H1 (cell line): ENCODE data around the gene CDK5R2. TPM values are rescaled to one million over a fixed set of nuclear protein-coding genes. Genes with fewer than 3 reads are reported as not detected.
A peak's percentile ranks its signal among the peaks of the same experiment; 100 is the strongest.

ENCODE experiments used
- CTCF ChIA-PET: fragments of 300-600 bp; sonication (Branson Sonifier 250); formaldehyde crosslinking; loops from one replicate; lab custom pipeline; 2021; ENCODE audit not compliant: partially characterized antibody; lab: Charles Lee
- POLR2A ChIA-PET: fragments of 300-600 bp; sonication (Branson Sonifier 250); formaldehyde crosslinking; loops from one replicate; lab custom pipeline; 2021; ENCODE audit warnings: inconsistent platforms; ENCODE audit not compliant: partially characterized antibody; lab: Charles Lee
- DNase-seq, 2 experiments: peaks; one replicate each; pipeline versions ENCODE4 v3.0.0 to v3.0.0-alpha.2; 2010 to 2022; ENCODE audit warnings: low spot score in 2 of 2, low read depth in 1 of 2, mixed read lengths in 1 of 2
- FAIRE-seq: peaks from 2 replicates; lab custom pipeline; 2011; peaks lifted over from hg19 to GRCh38; lab: Jason Lieb, UNC
- H2AFZ ChIP-seq: 2 replicates; pipeline ENCODE4 v1.8.1; 2012; ENCODE audit warnings: low read length, inconsistent platforms
- H2AK5ac ChIP-seq: 2 replicates; pipeline ENCODE4 v1.6.1; 2013; ENCODE audit warnings: low read depth, low read length
- H2BK120ac ChIP-seq: replicated peaks from 2 replicates; pipeline ENCODE3; 2013; ENCODE audit warnings: low read depth, low read length, inconsistent platforms
- H2BK12ac ChIP-seq: 2 replicates; pipeline ENCODE4 v1.6.1; 2013; ENCODE audit warnings: low read depth, low read length
- H2BK15ac ChIP-seq: 2 replicates; pipeline ENCODE4 v1.6.1; 2013; ENCODE audit warnings: low read length
- H2BK20ac ChIP-seq: 2 replicates; pipeline ENCODE4 v1.6.1; 2013; ENCODE audit warnings: low read length
- H2BK5ac ChIP-seq: 2 replicates; pipeline ENCODE4 v1.6.1; 2013; ENCODE audit warnings: low read depth, low read length
- H3K14ac ChIP-seq: 2 replicates; pipeline ENCODE4 v1.6.1; 2013; ENCODE audit warnings: inconsistent platforms; ENCODE audit not compliant: insufficient read length
- H3K18ac ChIP-seq: 2 replicates; pipeline ENCODE4 v1.6.1; 2013; ENCODE audit warnings: low read length; ENCODE audit errors: extremely low read depth
- H3K23ac ChIP-seq: 2 replicates; pipeline ENCODE4 v1.6.1; 2013; ENCODE audit warnings: inconsistent platforms; ENCODE audit not compliant: insufficient read length
- H3K23me2 ChIP-seq: 2 replicates; pipeline ENCODE4 v1.6.1; 2013; ENCODE audit warnings: low read depth, low read length
- H3K27ac ChIP-seq: 2 replicates; pipeline ENCODE4 v1.6.1; 2011; ENCODE audit warnings: low read depth, low read length, inconsistent platforms
- H3K27me3 ChIP-seq, 4 experiments: replicated peaks in 1 of 4; 1 replicate in 1 of 4; 2 replicates in 3 of 4; pipeline versions ENCODE4 v1.6.1 to v1.8.1; 2011 to 2013; ENCODE audit warnings: low read length in 3 of 4, mild to moderate bottlenecking in 3 of 4, inconsistent platforms in 2 of 4, mixed read lengths in 2 of 4, moderate library complexity in 1 of 4; ENCODE audit not compliant: control insufficient read depth in 3 of 4, insufficient read depth in 3 of 4; ENCODE audit errors: extremely low read depth in 1 of 4
- H3K36me3 ChIP-seq, 4 experiments: 2 replicates each; pipeline versions ENCODE4 v1.6.1 to v1.8.1; 2011 to 2013; ENCODE audit warnings: mild to moderate bottlenecking in 4 of 4, low read length in 3 of 4, moderate library complexity in 2 of 4, control low read depth in 1 of 4, inconsistent platforms in 1 of 4; ENCODE audit not compliant: insufficient read depth in 4 of 4, control insufficient read depth in 2 of 4
- H3K4ac ChIP-seq: replicated peaks from 2 replicates; pipeline ENCODE3; 2013; ENCODE audit warnings: low read length, low read depth, mixed read lengths, inconsistent platforms; ENCODE audit not compliant: insufficient read length
- H3K4me1 ChIP-seq, 4 experiments: replicated peaks in 1 of 4; 1 replicate in 1 of 4; 2 replicates in 3 of 4; pipeline versions ENCODE4 v1.6.1 to v1.8.1; 2011 to 2013; ENCODE audit warnings: low read length in 3 of 4, inconsistent platforms in 2 of 4, mixed read lengths in 1 of 4; ENCODE audit not compliant: insufficient read depth in 4 of 4, control insufficient read depth in 3 of 4
- H3K4me2 ChIP-seq, 2 experiments: 2 replicates each; pipeline versions ENCODE4 v1.6.1 to v1.8.1; 2011 to 2013; ENCODE audit warnings: low read depth in 2 of 2, low read length in 2 of 2, control low read depth in 1 of 2, inconsistent platforms in 1 of 2, mild to moderate bottlenecking in 1 of 2; ENCODE audit not compliant: insufficient read depth in 1 of 2
- H3K4me3 ChIP-seq, 4 experiments: fragments of 200-600, 300-600 bp in 1 of 4; sonication (generic), shearing (Covaris generic), sonication (Bioruptor Twin) in 1 of 4; 2 replicates each; pipeline versions ENCODE4 v1.5.1 to v1.8.1; 2011 to 2016; ENCODE audit warnings: low read length in 4 of 4, low read depth in 3 of 4, control low read depth in 2 of 4, inconsistent platforms in 2 of 4, mild to moderate bottlenecking in 2 of 4, mixed read lengths in 1 of 4, moderate library complexity in 1 of 4; ENCODE audit not compliant: insufficient read depth in 2 of 4; ENCODE audit errors: extremely low read depth in 1 of 4
- H3K56ac ChIP-seq: replicated peaks from 2 replicates; pipeline ENCODE3; 2013; ENCODE audit warnings: low read depth, mild to moderate bottlenecking, mixed read lengths, low read length, inconsistent platforms; ENCODE audit not compliant: insufficient read length
- H3K79me1 ChIP-seq: 2 replicates; pipeline ENCODE4 v1.6.1; 2013; ENCODE audit warnings: low read depth, low read length, control low read depth
- H3K79me2 ChIP-seq, 2 experiments: 2 replicates each; pipeline versions ENCODE4 v1.6.1 to v1.8.1; 2012 to 2013; ENCODE audit warnings: low read length in 2 of 2, mild to moderate bottlenecking in 2 of 2, inconsistent platforms in 1 of 2; ENCODE audit not compliant: insufficient read depth in 2 of 2, control insufficient read depth in 1 of 2
- H3K9ac ChIP-seq, 4 experiments: replicated peaks in 1 of 4; 1 replicate in 1 of 4; 2 replicates in 3 of 4; pipeline versions ENCODE4 v1.6.1 to v1.8.1; 2011 to 2013; ENCODE audit warnings: low read depth in 3 of 4, low read length in 3 of 4, control low read depth in 2 of 4, mild to moderate bottlenecking in 2 of 4, moderate library complexity in 2 of 4, inconsistent platforms in 1 of 4; ENCODE audit errors: extremely low read depth in 1 of 4
- H3K9me3 ChIP-seq, 2 experiments: 2 replicates each; pipeline versions ENCODE4 v1.6.1 to v1.8.1; 2012 to 2013; ENCODE audit warnings: mild to moderate bottlenecking in 2 of 2, moderate library complexity in 2 of 2, control low read depth in 1 of 2, inconsistent platforms in 1 of 2, low read depth in 1 of 2, low read length in 1 of 2, mixed read lengths in 1 of 2; ENCODE audit not compliant: insufficient read depth in 2 of 2
- H4K20me1 ChIP-seq, 2 experiments: replicated peaks in 1 of 2; 2 replicates each; pipeline versions ENCODE3 to v1.8.1; 2011 to 2013; ENCODE audit warnings: inconsistent platforms in 2 of 2, low read length in 2 of 2, mild to moderate bottlenecking in 1 of 2; ENCODE audit not compliant: insufficient read depth in 2 of 2, control insufficient read depth in 1 of 2
- H4K5ac ChIP-seq: 2 replicates; pipeline ENCODE4 v1.6.1; 2013; ENCODE audit warnings: low read length, low read depth, mixed read lengths, inconsistent platforms; ENCODE audit not compliant: insufficient read length
- H4K8ac ChIP-seq: 2 replicates; pipeline ENCODE4 v1.8.0; 2013; ENCODE audit warnings: mild to moderate bottlenecking, moderate library complexity, low read length, inconsistent platforms; ENCODE audit not compliant: insufficient read depth; ENCODE audit errors: extremely low read depth
- H4K91ac ChIP-seq: replicated peaks from 2 replicates; pipeline ENCODE3; 2013; ENCODE audit warnings: low read length, mixed read lengths, inconsistent platforms; ENCODE audit not compliant: insufficient read length
- ASH2L ChIP-seq: fragments of 200-600, 300-600 bp; sonication (generic); IDR thresholded peaks from one replicate; pipeline ENCODE4 v1.7.1; 2017; ENCODE audit warnings: low read length
- CBX8 ChIP-seq: fragments of 300-800, 300-1000 bp; sonication (generic); IDR thresholded peaks from 2 replicates; pipeline ENCODE4 v1.7.1; 2016; ENCODE audit warnings: low read depth, low read length, borderline replicate concordance
- GABPA ChIP-seq: IDR thresholded peaks from 2 replicates; pipeline ENCODE4 v1.6.1; 2011; ENCODE audit warnings: mild to moderate bottlenecking, low read length, moderate library complexity, borderline replicate concordance; ENCODE audit not compliant: insufficient read depth
- GTF2F1 ChIP-seq: IDR thresholded peaks from 2 replicates; pipeline ENCODE4 v1.6.1; 2012; ENCODE audit warnings: low read depth, low read length, improper control_type of control experiment, borderline replicate concordance
- HDAC6 ChIP-seq: IDR thresholded peaks from one replicate; pipeline ENCODE4 v1.7.1; 2012; ENCODE audit warnings: low read depth, mild to moderate bottlenecking, inconsistent platforms, low read length, moderate library complexity
- MAFK ChIP-seq: IDR thresholded peaks from 2 replicates; pipeline ENCODE4 v1.6.1; 2012; ENCODE audit warnings: low read depth, mild to moderate bottlenecking, improper control_type of control experiment, low read length
- NANOG ChIP-seq: IDR thresholded peaks from 2 replicates; pipeline ENCODE4 v1.6.1; 2011; ENCODE audit warnings: low read length, low read depth, mild to moderate bottlenecking, inconsistent platforms; ENCODE audit not compliant: insufficient read depth, poor library complexity, severe bottlenecking
- POLR2A ChIP-seq, 2 experiments: IDR thresholded peaks; 1 replicate in 1 of 2; 2 replicates in 1 of 2; pipeline ENCODE4 v1.6.1; 2011; ENCODE audit warnings: low read depth in 2 of 2, low read length in 2 of 2, mild to moderate bottlenecking in 2 of 2; ENCODE audit errors: control extremely low read depth in 1 of 2
- SIX5 ChIP-seq: IDR thresholded peaks from 2 replicates; pipeline ENCODE4 v1.6.1; 2011; ENCODE audit warnings: mild to moderate bottlenecking, low read depth, low read length
- SP2 ChIP-seq: IDR thresholded peaks from 2 replicates; pipeline ENCODE4 v1.6.1; 2012; ENCODE audit warnings: mild to moderate bottlenecking, low read length, inconsistent platforms
- TCF12 ChIP-seq: IDR thresholded peaks from 2 replicates; pipeline ENCODE4 v1.6.1; 2011; ENCODE audit warnings: low read depth, mild to moderate bottlenecking, low read length
- YY1 ChIP-seq: IDR thresholded peaks from 2 replicates; pipeline ENCODE4 v1.6.1; 2011; ENCODE audit warnings: low read depth, mild to moderate bottlenecking, low read length
- WGBS, 2 experiments: shearing (Covaris generic) in 1 of 2; methylation state at CpG; one replicate each; pipeline versions ENCODE4 v1.1.6 to v1.1.7; 2013 to 2015; ENCODE audit warnings: low lambda C conversion rate in 2 of 2, mixed read lengths in 2 of 2, inconsistent platforms in 1 of 2, low coverage in 1 of 2, missing lambda C conversion rate in 1 of 2; ENCODE audit not compliant: insufficient replicate concordance in 2 of 2, insufficient coverage in 1 of 2, insufficient read length in 1 of 2; ENCODE audit errors: extremely low coverage in 1 of 2, missing lambda C conversion rate in 1 of 2; 5-methylcytosine and 5-hydroxymethylcytosine counted together
- polyA plus RNA-seq, 7 experiments: library from polyadenylated mRNA; depleted of rRNA in 3 of 7; stranded (reverse) in 5 of 7; unstranded in 2 of 7; fragments of >200 nt in 5 of 7; fragments of 200-250 nt in 2 of 7; gene quantifications; 1 replicate in 5 of 7; 2 replicates in 1 of 7; 4 replicates in 1 of 7; pipeline versions ENCODE4 v1.2.1 to v1.2.3, GENCODE V29; 2011 to 2013; ENCODE audit warnings: missing spikeins in 2 of 7, mixed read lengths in 2 of 7
- total RNA-seq: library from RNA; stranded (reverse); fragmentation: NEBNext Ultra II Directional; extraction: Animal tissue kit (Norgen Biotek cat#: 25700); gene quantifications from 2 replicates; pipeline ENCODE4 v1.2.1, GENCODE V29; 2021

The CDK5R2 gene
- total and polyA plus RNA-seq, 2 of the 8 experiments (the other 6 are each of a cell fraction or from before 2014, with no cell fraction given), result 0.14 TPM; not detected in 1

DNA sequence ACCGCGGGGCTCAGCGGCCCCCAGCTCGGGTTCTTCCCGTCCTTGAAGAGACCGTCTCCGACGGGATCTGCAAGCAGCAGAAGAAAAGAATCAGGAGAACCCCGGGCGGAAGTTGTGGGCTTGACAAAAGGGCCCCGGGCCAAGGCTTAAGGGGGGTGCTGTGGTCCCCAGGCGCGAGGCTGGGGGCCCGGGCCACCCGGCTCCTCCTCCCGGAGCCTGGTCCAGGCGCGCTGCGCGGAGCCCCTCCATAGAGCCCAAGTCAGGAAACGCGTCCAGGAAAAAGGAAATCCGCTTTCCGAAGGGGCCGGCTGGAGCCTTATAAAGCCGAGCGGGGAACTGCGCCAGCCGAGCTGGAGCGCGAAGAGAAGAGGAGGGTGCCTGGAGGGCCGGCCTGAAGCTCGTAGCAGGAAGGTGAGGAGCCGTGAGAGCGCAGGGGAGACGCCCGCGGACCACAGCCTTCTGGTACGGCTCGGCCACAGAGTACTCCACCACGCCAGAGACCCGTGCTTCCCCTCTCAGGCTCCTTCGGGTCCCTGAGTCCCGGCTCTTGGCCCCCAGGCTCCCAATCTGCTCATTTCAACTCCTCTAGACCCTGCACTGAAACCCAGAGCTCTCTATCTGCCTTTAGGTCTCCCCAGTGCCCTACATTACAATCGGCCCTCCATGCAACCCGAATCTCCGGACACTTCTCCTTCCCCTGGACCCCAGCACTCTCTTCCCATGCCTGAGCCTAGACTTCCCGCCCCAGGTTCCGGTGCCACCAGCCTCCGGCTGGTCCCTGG is 25.0 kb downstream of the CDK5R2 start:
- no peak overlapping the region for H3K23ac ChIP-seq
- no peak overlapping the region; the same call in 1 of the 2 replicates for H2BK20ac ChIP-seq
- H4K91ac ChIP-seq, result no peak overlapping the region
- peaks cover 16 to 35% of the 10 kb centered on the region in 2 experiments for H4K20me1 ChIP-seq
- H3K4me3 ChIP-seq, result peak overlapping the region in 3 of 4 experiments; percentile 6 to 52 (median 32); a peak in 5 of 8 replicates
- H3K14ac ChIP-seq, result no peak overlapping the region
- no peak overlapping the region for H2AFZ ChIP-seq
- 3% methylated on average over 41 of the region's 50 CpGs; no CpG with 5 or more reads in 1 of the 2 experiments for WGBS, 2 experiments
- peaks cover 92 to 97% (median 96%) of the 10 kb centered on the region in 4 experiments for H3K27me3 ChIP-seq
- H4K8ac ChIP-seq, result no peak overlapping the region; the same call in 1 of the 2 replicates
- H3K4me1 ChIP-seq, result peaks cover 0 to 25% (median 19%) of the 10 kb centered on the region in 4 experiments; a peak in 6 of 7 replicates
- no peak overlapping the region for H4K5ac ChIP-seq
- no peak overlapping the region for H3K9ac ChIP-seq
- H3K56ac ChIP-seq, result no peak overlapping the region
- no peaks in the 10 kb centered on the region for H3K79me2 ChIP-seq
- peak overlapping the region; percentile 32; the same call in 1 of the 2 replicates for H3K18ac ChIP-seq
- peak overlapping the region; percentile 46 to 67 for H3K4me2 ChIP-seq
- H3K23me2 ChIP-seq, result peaks cover 6% of the 10 kb centered on the region; the same call in 1 of the 2 replicates
- POLR2A ChIA-PET, result interaction anchor here (0.6 to 1.0 kb wide), 4 partner anchors 8 to 614 kb away, joined by 3 to 4 read pairs (median 3); no protein-coding TSS in a partner anchor
- H2BK5ac ChIP-seq, result no peak overlapping the region
- H3K4ac ChIP-seq, result no peak overlapping the region
- no peak overlapping the region for H3K27ac ChIP-seq
- no peak overlapping the region for H2BK120ac ChIP-seq
- H3K79me1 ChIP-seq, result no peaks in the 10 kb centered on the region
- no peaks in the 10 kb centered on the region for H3K9me3 ChIP-seq
- peak overlapping the region; percentile 17; the same call in 1 of the 2 replicates for H2BK12ac ChIP-seq
- CTCF ChIA-PET, result interaction anchor here (0.6 to 13.0 kb wide), 11 partner anchors 12 to 174 kb away, joined by 3 to 284 read pairs (median 4); partner anchors contain the start of genes CDK5R2 and CRYBA2
- no peak overlapping the region for H2BK15ac ChIP-seq
- DNase-seq (peak in 1 of 2 experiments; percentile 73), FAIRE-seq (no peak)
- peaks cover 0 to 7% (median 0%) of the 10 kb centered on the region in 4 experiments; a peak in 1 of 8 replicates for H3K36me3 ChIP-seq
- no peak overlapping the region for H2AK5ac ChIP-seq
- TF ChIP-seq CBX8, result no peak
- no peak for TF ChIP-seq GTF2F1
- peak; percentile 39 for TF ChIP-seq ASH2L
- no peak for TF ChIP-seq GABPA
- TF ChIP-seq MAFK, result no peak
- no peak for TF ChIP-seq POLR2A (IDR thresholded peaks at IDR 0.05; ENCODE audit: control extremely low read depth in 1 of 2, low read depth in 2 of 2, low read length in 2 of 2)
- TF ChIP-seq TCF12, result 0 out of 2 replicates have a peak, but pooled peaks have one; percentile 18
- TF ChIP-seq NANOG, result no peak
- no peak for TF ChIP-seq HDAC6
- no peak for TF ChIP-seq YY1
- no peak for TF ChIP-seq SP2
- TF ChIP-seq SIX5, result no peak
